Stomach (tissue), 4 donors: ENCODE measurements around the gene GBX2.

Source experiments
- CTCF ChIP-seq, 7 experiments: fragments of 450-650 bp in 4 of 7; fragments of 200-600 bp in 3 of 7; sonication (generic) in 3 of 7; IDR thresholded peaks; one replicate each; pipeline ENCODE4 v1.5.1; 2016 to 2019; ENCODE audit warnings: antibody characterized with exemption in 7 of 7, control low read depth in 2 of 7, mild to moderate bottlenecking in 1 of 7
- EP300 ChIP-seq: sonication (generic); formaldehyde crosslinking; IDR thresholded peaks from one replicate; pipeline ENCODE4 v1.6.1; 2017; ENCODE audit warnings: antibody characterized with exemption
- POLR2A ChIP-seq, 4 donors: fragments of 450-650 bp; IDR thresholded peaks; one replicate each; pipeline ENCODE4 v1.6.1; 2016; ENCODE audit warnings: antibody characterized with exemption in 4 of 4, control low read depth in 2 of 4, mild to moderate bottlenecking in 1 of 4, moderate library complexity in 1 of 4
- POLR2AphosphoS5 ChIP-seq, 3 donors: sonication (generic); formaldehyde crosslinking; IDR thresholded peaks; one replicate each; pipeline ENCODE4 v1.6.1; 2016; ENCODE audit warnings: antibody characterized with exemption in 3 of 3

GRCh38 chr2:236157366-236157765 lies 10.8 kb downstream of the GBX2 start:
- no peak for TF ChIP-seq CTCF (IDR thresholded peaks at IDR 0.05)
- TF ChIP-seq EP300 = no peak
- TF ChIP-seq POLR2A (IDR thresholded peaks at IDR 0.05) = no peak
- TF ChIP-seq POLR2AphosphoS5 (IDR thresholded peaks at IDR 0.05) = no peak
